Endothelial cell (in vitro differentiated cells): Measurements from ENCODE around the gene NXPH1. TPM values are rescaled to one million over a fixed set of nuclear protein-coding genes. Genes with fewer than 3 reads are reported as not detected.

Source experiments
- DNase-seq: peaks from one replicate; pipeline ENCODE4 v3.0.0; 2021; ENCODE audit warnings: low spot score
- H3K27ac Mint-ChIP-seq: one replicate; pipeline ENCODE4 v1.8.0; 2021; ENCODE audit warnings: mixed read lengths, inconsistent platforms; ENCODE audit not compliant: unreplicated experiment
- H3K27me3 Mint-ChIP-seq: one replicate; pipeline ENCODE4 v1.8.0; 2021; ENCODE audit warnings: mild to moderate bottlenecking, moderate library complexity, mixed read lengths, inconsistent platforms; ENCODE audit not compliant: unreplicated experiment
- H3K36me3 Mint-ChIP-seq: one replicate; pipeline ENCODE4 v1.8.0; 2021; ENCODE audit warnings: mild to moderate bottlenecking, low read depth, mixed read lengths, inconsistent platforms; ENCODE audit not compliant: unreplicated experiment
- H3K4me1 Mint-ChIP-seq: one replicate; pipeline ENCODE4 v1.8.0; 2021; ENCODE audit warnings: mild to moderate bottlenecking, mixed read lengths, inconsistent platforms; ENCODE audit not compliant: unreplicated experiment
- H3K4me3 Mint-ChIP-seq: one replicate; pipeline ENCODE4 v1.8.0; 2021; ENCODE audit warnings: mild to moderate bottlenecking, mixed read lengths, inconsistent platforms; ENCODE audit not compliant: unreplicated experiment
- H3K9me3 Mint-ChIP-seq: one replicate; pipeline ENCODE4 v1.8.0; 2021; ENCODE audit warnings: mixed read lengths, inconsistent platforms; ENCODE audit not compliant: unreplicated experiment
- total RNA-seq: library from RNA; stranded (reverse); fragmentation: NEBNext Ultra II Directional; extraction: Animal tissue kit (Norgen Biotek cat#: 25700); gene quantifications from one replicate; pipeline ENCODE4 v1.2.1, GENCODE V29; 2021; ENCODE audit not compliant: unreplicated experiment
- TF ChIP-seq, protein P1 (sequence below): fragments of 200-600 bp; sonication (generic); IDR thresholded peaks from one replicate; pipeline ENCODE4 v1.5.0; 2021; ENCODE audit warnings: antibody characterized with exemption; ENCODE audit not compliant: unreplicated experiment

NXPH1 gene
- total RNA-seq, 1 donor from 2014 or later, result not detected

DNA sequence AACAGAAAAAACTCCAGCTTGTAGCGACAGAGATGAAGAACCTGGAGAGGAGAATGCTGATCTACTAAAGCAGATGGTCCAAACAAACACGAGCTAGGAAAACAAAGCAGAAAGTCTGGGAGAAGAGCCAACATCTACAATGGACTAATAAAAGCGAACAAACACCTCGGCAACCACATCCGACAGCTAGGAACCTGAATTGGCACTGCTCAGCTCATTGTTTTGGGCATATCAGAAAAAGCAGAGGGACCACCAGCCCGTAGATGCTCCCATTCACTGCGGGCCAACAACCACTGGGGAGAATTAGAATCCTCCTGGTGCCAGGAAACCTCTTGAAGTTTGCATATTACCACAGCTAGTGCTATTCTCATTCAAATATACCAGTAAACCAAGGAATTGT is 204.7 kb downstream of the NXPH1 start:
- TF ChIP-seq, protein P1, sequence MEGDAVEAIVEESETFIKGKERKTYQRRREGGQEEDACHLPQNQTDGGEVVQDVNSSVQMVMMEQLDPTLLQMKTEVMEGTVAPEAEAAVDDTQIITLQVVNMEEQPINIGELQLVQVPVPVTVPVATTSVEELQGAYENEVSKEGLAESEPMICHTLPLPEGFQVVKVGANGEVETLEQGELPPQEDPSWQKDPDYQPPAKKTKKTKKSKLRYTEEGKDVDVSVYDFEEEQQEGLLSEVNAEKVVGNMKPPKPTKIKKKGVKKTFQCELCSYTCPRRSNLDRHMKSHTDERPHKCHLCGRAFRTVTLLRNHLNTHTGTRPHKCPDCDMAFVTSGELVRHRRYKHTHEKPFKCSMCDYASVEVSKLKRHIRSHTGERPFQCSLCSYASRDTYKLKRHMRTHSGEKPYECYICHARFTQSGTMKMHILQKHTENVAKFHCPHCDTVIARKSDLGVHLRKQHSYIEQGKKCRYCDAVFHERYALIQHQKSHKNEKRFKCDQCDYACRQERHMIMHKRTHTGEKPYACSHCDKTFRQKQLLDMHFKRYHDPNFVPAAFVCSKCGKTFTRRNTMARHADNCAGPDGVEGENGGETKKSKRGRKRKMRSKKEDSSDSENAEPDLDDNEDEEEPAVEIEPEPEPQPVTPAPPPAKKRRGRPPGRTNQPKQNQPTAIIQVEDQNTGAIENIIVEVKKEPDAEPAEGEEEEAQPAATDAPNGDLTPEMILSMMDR, result no peak
- H3K4me1 Mint-ChIP-seq, result no peaks in the 10 kb centered on the region
- no peaks in the 10 kb centered on the region for H3K27me3 Mint-ChIP-seq
- no peaks in the 10 kb centered on the region for H3K9me3 Mint-ChIP-seq
- DNase-seq, result no peak
- H3K4me3 Mint-ChIP-seq, result no peak overlapping the region
- no peaks in the 10 kb centered on the region for H3K36me3 Mint-ChIP-seq
- H3K27ac Mint-ChIP-seq, result no peak overlapping the region

DNA sequence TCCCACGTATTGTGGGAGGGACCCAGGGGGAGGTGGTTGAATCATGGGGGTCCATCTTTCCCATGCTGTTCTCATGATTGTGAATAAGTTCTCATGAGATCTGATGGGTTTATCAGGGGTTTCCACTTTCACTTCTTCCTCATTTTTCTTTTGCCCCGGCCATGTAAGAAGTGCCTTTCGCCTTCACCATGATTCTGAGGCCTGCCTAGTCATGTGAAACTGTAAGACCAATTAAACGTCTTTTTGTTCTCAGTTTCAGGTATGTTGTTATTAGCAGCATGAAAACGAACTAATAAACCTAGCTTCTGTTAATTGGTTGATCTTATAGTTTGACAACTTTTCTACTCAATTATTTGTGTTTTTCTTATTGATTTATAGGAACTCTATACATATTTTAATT is 206.3 kb downstream of the NXPH1 start:
- Mint-ChIP-seq H3K36me3 (no peaks in the 10 kb centered on the region), H3K27ac (no peak overlapping the region), H3K4me3 (no peak overlapping the region), H3K27me3 (no peaks in the 10 kb centered on the region), H3K9me3 (no peaks in the 10 kb centered on the region), H3K4me1 (no peaks in the 10 kb centered on the region)
- TF ChIP-seq, protein P1, result no peak
- DNase-seq, result no peak

DNA sequence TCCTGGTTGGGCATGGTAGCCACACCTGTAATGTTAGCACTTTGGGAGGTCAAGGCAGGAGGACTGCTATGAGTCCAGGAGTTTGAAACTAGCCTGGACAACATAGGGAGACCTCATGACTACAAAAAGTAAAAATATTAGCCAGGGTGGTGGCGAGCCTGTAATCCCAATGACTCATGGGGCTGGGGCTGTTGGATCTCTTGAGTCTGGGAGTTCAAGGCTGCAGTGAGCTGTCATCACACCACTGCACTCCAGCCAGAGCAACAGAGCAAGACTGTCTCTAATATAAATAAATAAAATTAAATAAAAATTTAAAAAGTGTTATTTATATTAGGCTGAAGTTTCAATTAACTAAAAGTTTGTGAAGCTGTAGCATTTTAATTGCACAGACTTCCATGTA is 207.3 kb downstream of the NXPH1 start:
- H3K4me1 Mint-ChIP-seq, result no peaks in the 10 kb centered on the region
- no peak overlapping the region for H3K27ac Mint-ChIP-seq
- no peaks in the 10 kb centered on the region for H3K36me3 Mint-ChIP-seq
- TF ChIP-seq, protein P1, result no peak
- H3K27me3 Mint-ChIP-seq, result no peaks in the 10 kb centered on the region
- H3K9me3 Mint-ChIP-seq, result no peaks in the 10 kb centered on the region
- no peak overlapping the region for H3K4me3 Mint-ChIP-seq
- no peak for DNase-seq

DNA sequence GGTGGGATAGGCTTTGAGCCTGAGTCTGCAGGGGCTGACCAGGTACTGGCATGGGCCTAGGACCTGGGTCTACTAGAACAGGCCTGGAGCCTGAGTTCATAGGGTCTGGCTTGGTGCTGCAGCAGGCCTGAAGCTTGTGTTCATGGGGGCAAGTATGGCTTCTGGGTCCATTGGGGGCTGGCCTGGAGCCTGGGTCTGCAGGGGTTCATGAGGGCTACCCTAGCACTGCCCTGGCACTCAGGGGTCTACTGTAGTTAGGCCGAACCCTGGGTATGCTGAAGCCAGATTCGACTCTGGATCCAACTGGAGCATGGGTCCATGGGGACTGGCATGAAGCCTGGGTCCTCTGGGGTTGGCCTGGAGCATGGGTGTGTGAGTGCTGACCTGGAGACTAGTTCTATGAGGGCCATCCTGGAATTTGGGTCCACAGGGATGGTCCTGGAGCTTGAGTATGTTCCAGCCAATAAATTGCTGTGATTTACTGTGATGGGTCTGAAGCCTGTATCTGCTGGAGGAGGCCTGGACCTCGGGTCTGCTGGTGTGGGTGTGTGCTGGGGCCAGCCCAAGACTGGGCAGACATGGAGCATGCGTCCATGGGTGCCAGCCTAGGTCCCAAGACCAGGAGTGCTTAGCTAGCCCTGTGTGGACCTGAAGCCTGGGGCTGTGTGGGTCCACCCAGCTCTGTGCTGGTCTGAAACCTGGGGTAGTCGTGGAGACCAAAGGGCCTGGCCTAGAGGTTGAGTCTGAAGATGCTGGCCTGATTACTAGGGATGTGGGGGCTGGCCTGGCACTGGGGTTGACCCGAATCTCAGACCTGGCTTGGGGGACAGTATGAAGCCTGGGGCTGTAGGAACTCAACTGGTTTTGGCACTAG is 235.5 kb downstream of the NXPH1 start:
- Mint-ChIP-seq H3K27ac (no peak overlapping the region), H3K36me3 (no peaks in the 10 kb centered on the region), H3K4me1 (no peaks in the 10 kb centered on the region), H3K9me3 (peaks cover 5% of the 10 kb centered on the region), H3K27me3 (no peaks in the 10 kb centered on the region), H3K4me3 (no peak overlapping the region)
- no peak for DNase-seq
- TF ChIP-seq, protein P1, result no peak

DNA sequence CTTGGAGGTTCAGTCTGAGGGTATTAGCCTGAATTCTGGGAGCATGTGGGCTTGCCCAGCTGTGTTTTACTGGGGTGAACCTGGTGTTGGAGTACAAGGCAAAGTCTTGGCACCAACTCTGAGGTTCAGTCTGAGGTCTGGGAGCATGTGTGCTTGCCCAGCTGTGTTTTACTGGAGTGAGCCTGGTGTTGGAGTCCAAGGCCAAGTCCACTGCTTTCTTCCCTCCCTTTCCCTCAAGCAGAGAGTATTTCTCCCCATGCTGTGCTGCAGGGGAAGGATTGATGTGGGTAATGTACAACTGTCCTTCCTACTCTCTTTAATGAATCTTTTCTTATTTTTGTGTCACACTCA is 236.1 kb downstream of the NXPH1 start:
- no peak for DNase-seq
- H3K9me3 Mint-ChIP-seq, result peaks cover 5% of the 10 kb centered on the region
- H3K27ac Mint-ChIP-seq, result no peak overlapping the region
- TF ChIP-seq, protein P1, result no peak
- no peaks in the 10 kb centered on the region for H3K27me3 Mint-ChIP-seq
- H3K4me1 Mint-ChIP-seq, result no peaks in the 10 kb centered on the region
- no peaks in the 10 kb centered on the region for H3K36me3 Mint-ChIP-seq
- no peak overlapping the region for H3K4me3 Mint-ChIP-seq
